Loucy (cell line): ENCODE data around the gene PVALEF.

Experiments
- EZH2phosphoT487 ChIP-seq: fragments of 200-600 bp; IDR thresholded peaks from 2 replicates; pipeline ENCODE4 v1.6.1; 2018; ENCODE audit warnings: antibody characterized with exemption, mild to moderate bottlenecking, moderate library complexity, borderline replicate concordance
- TF ChIP-seq, protein P1 (sequence below): fragments of 200-600 bp; sonication (generic); conservative IDR thresholded peaks from 2 replicates; pipeline ENCODE4 v1.5.1; 2014; ENCODE audit warnings: mild to moderate bottlenecking, antibody characterized with exemption, low read length

DNA sequence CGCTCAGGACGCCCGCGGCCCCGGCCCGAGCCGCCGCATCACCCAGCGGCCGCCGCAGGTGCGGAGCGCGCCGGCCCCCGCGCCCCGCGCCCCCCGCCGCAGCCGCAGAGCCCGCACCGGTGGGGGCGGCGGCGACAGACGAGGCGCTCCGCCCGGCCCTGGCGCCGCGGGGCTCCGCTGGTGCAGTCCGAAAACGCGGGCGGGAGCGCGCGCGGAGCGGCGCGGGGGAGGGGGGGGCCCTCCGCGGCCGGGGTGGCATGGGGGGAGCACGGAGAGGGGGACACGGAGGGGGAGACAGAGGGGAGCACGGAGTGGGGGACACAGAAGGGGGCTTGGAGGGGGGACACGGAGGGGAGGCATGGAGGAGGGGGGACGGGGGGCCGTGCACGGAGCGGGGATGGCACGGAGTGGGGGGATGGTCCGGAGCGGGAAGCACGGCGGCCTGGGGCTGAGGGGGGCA lies 756 bp downstream of the PVALEF start, which contains the start of gene AATK:
- TF ChIP-seq, protein P1, sequence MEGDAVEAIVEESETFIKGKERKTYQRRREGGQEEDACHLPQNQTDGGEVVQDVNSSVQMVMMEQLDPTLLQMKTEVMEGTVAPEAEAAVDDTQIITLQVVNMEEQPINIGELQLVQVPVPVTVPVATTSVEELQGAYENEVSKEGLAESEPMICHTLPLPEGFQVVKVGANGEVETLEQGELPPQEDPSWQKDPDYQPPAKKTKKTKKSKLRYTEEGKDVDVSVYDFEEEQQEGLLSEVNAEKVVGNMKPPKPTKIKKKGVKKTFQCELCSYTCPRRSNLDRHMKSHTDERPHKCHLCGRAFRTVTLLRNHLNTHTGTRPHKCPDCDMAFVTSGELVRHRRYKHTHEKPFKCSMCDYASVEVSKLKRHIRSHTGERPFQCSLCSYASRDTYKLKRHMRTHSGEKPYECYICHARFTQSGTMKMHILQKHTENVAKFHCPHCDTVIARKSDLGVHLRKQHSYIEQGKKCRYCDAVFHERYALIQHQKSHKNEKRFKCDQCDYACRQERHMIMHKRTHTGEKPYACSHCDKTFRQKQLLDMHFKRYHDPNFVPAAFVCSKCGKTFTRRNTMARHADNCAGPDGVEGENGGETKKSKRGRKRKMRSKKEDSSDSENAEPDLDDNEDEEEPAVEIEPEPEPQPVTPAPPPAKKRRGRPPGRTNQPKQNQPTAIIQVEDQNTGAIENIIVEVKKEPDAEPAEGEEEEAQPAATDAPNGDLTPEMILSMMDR, result no peak
- no peak for TF ChIP-seq EZH2phosphoT487
